Dendritic cell treated with granulocyte-macrophage colony-stimulating factor and Interleukin-4, amounts not matched to agents 40 ng/mL and 50 ng/mL, for 4 days (primary cell): ENCODE measurements around the gene KICS2.

Experiments used
- H3K27ac Mint-ChIP-seq: one replicate; pipeline ENCODE4 v1.8.0; 2022; ENCODE audit warnings: mild to moderate bottlenecking, mixed read lengths
- H3K27me3 Mint-ChIP-seq: one replicate; pipeline ENCODE4 v1.8.0; 2022; ENCODE audit warnings: mild to moderate bottlenecking, mixed read lengths
- H3K36me3 Mint-ChIP-seq: one replicate; pipeline ENCODE4 v1.8.0; 2022; ENCODE audit warnings: low read depth, mixed read lengths
- H3K4me1 Mint-ChIP-seq: one replicate; pipeline ENCODE4 v1.8.0; 2022; ENCODE audit warnings: low read depth, mixed read lengths
- H3K4me3 Mint-ChIP-seq: one replicate; pipeline ENCODE4 v1.8.0; 2022; ENCODE audit warnings: mild to moderate bottlenecking, moderate library complexity, mixed read lengths
- H3K9me3 Mint-ChIP-seq: one replicate; pipeline ENCODE4 v1.8.0; 2022; ENCODE audit warnings: mixed read lengths
- intact Hi-C: fragments of 100-400 bp; cut with micrococcal nuclease; formaldehyde crosslinking; loops from one replicate; pipeline ENCODE4 v1.15.0; 2022

KICS2 gene

DNA sequence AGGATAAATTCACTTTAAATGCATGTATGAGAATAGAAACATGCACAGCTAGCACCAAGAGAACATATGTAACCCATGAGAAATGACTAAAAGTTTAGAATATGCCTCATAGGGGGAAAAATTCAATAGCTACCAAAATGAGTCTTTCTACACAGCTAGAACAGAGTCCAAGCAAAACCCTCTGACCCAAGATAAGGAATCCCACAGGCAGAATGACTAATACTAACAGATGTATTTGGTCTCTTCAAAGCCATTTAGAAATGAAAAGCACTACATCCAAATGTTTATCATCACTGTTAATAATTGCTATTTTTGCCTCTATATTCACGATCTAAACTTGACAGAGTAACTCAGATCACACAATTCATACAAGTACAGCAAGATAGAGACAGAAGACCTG, 44.0 kb downstream of the KICS2 start:
- H3K36me3 Mint-ChIP-seq: no peaks in the 10 kb centered on the region
- peaks cover 24% of the 10 kb centered on the region for H3K4me1 Mint-ChIP-seq
- peaks cover 4% of the 10 kb centered on the region for H3K27me3 Mint-ChIP-seq
- no peak overlapping the region for H3K4me3 Mint-ChIP-seq
- intact Hi-C loops: no loop called here
- H3K27ac Mint-ChIP-seq: no peak overlapping the region
- H3K9me3 Mint-ChIP-seq: no peaks in the 10 kb centered on the region

DNA sequence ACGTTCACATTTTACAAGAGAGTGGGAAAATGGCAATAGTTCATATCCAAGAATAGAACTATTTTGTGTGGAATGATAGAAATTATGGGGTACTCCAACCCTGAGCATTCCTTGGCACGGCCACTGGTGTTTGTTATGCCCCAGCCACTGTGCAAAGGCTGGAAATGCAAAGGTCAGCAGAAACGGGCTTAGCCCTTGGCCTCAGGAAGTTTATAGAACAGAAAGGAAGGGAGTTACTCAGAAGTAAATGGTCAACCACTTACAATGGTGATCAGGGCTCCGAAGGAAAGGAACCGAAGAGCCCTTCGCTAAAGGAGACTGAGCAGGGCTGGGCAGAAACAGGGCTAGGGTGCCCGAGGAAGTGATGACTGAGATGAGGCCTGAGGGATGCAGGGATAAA, 45.1 kb downstream of the KICS2 start:
- intact Hi-C loops: no loop called here
- Mint-ChIP-seq H3K27ac (no peak overlapping the region), H3K4me3 (no peak overlapping the region), H3K27me3 (peaks cover 4% of the 10 kb centered on the region), H3K36me3 (no peaks in the 10 kb centered on the region), H3K9me3 (no peaks in the 10 kb centered on the region), H3K4me1 (peaks cover 19% of the 10 kb centered on the region)

DNA sequence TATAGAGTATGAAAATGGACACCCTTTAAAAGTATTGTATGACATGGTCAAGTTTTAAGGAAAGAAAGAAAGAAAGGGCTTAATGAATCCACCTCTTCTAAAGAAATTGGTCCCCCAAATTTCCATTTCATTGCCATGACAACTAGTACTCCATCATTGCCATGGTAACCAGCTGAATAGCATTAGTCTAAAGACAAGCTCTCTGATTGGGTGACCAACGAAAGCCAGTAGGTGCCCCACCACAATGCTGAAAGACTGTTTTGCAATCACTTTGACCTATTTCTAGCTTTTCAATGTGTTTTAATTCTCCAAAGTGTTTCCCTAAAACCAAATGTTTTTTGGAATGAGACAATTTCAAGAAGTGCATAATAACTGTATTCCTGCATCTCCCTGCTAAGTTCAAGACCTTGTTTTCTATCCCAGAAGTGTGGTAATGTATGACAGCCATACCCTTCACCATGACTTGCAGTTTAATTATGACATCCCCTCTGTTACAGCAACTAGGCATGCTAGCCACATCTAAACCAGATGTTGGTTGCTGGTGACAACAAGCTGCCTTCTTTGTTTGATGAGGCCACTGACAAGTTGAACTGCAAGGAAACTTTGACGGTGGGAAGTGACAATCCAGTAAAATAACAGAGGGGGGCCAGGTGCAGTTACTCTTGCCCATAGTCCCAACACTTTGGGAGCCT, 46.7 kb downstream of the KICS2 start:
- Mint-ChIP-seq H3K27ac (no peak overlapping the region), H3K36me3 (no peaks in the 10 kb centered on the region), H3K4me3 (no peak overlapping the region), H3K4me1 (peaks cover 5% of the 10 kb centered on the region), H3K27me3 (no peaks in the 10 kb centered on the region), H3K9me3 (no peaks in the 10 kb centered on the region)
- intact Hi-C loops: no loop called here

DNA sequence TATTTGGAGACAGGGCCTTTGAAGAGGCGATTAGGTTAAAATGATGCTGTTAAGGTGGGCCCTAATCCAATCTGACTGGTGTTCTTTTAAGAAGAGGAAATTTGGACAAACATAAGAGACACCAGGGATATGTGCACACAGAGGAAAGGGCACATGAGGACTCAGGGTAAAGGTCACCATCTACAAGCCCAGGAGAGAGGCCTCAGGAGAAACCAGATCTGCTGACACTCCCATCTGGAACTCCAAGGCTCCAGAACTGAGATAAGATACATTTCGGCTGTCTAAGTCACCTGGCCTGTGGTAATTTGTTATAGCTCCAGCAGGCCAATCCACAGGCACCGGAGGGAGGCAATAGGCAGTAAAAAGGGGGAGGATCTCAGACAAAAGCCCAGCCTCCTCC, 48.6 kb downstream of the KICS2 start:
- Mint-ChIP-seq H3K27ac (no peak overlapping the region), H3K27me3 (no peaks in the 10 kb centered on the region), H3K4me1 (peaks cover 2% of the 10 kb centered on the region), H3K36me3 (no peaks in the 10 kb centered on the region), H3K9me3 (no peaks in the 10 kb centered on the region), H3K4me3 (no peak overlapping the region)
- intact Hi-C loops: no loop called here
